ENCODE data around the gene TIMM13. TPM values are rescaled to one million over a fixed set of nuclear protein-coding genes. Genes with fewer than 3 reads are reported as not detected.

TIMM13 gene
- total RNA-seq, 2 donors from 2014 or later: 19.4 to 23.4 TPM

DNA sequence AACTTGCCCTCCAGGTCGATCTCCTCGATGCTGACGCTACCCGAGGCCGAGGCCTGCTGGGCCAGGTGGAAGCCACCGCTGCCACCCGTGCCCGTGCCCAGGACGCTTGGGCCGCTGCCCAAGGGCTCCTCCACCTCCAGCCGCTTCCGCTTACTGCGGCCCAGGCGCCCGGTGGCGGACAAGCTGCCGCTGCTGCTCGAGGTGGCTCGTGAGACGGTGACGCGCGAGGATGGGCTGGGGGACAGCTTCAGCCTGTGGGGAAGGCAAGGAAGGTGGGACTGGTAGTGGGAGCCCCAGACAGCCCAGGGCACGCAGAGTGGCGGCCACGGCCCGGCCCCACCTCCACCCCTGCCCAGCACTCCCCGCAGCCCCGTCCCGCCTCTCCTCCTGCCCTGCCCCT lies 6.5 kb upstream of the TIMM13 start:
- Histone ChIP-seq H3K9me3 (no peaks in the 10 kb centered on the region), H3K4me1 (ENCODE audit: control insufficient read depth in 1 of 2, low read depth in 2 of 2) (no peaks in the 10 kb centered on the region), H3K4me3 (no peak overlapping the region), H3K27me3 (replicated peaks; ENCODE audit: insufficient read depth) (no peaks in the 10 kb centered on the region), H3K36me3 (peaks cover 26% of the 10 kb centered on the region), H3K27ac (no peak overlapping the region)
- no peak for TF ChIP-seq CTCF (IDR thresholded peaks at IDR 0.05)
- ATAC-seq (ENCODE audit: insufficient number of reproducible peaks, low FRiP score, low read depth): no peak
- DNase-seq (ENCODE audit: low spot score): no peak

DNA sequence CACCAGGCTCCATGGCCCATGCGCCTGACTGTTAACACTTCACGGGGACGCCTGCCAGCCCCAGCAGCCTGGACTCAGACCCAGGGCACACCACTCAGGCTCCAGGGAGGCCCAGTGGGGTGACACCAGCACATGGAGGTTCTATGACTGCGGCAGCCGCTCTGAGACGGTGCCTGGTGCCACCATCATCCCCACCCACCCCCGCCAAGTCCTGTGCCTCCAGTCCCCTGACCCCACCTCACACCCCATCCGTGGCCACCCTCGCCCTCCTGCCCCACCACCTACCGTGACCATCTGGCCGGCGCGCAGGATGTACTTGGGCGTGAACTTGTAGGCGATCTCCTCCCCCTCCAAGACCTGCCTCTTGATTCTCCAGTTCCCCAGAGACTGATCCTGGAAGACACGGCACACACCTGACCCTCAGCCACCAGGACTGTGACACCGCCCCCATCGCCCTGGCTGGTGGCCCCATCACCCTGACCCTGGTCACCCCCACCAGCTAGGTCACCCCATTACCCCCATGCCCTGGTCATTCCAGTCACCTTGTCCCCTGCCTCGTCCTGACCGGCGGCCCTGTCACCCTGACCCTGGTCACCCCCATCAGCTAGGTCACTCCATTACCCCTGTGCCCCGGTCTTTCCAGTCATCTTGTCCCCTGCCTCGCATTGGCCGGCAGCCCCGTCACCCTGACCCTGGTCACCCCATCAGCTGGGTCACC lies 4.9 kb upstream of the TIMM13 start:
- H3K9me3 ChIP-seq: no peaks in the 10 kb centered on the region
- peaks cover 18% of the 10 kb centered on the region for H3K36me3 ChIP-seq
- ATAC-seq (ENCODE audit: insufficient number of reproducible peaks, low FRiP score, low read depth) (no peak), DNase-seq (ENCODE audit: low spot score) (no peak)
- no peaks in the 10 kb centered on the region for H3K27me3 ChIP-seq (replicated peaks; ENCODE audit: insufficient read depth)
- H3K4me3 ChIP-seq: no peak overlapping the region
- H3K4me1 ChIP-seq (ENCODE audit: control insufficient read depth in 1 of 2, low read depth in 2 of 2): peaks cover 0 to 9% of the 10 kb centered on the region in 2 donors
- no peak overlapping the region for H3K27ac ChIP-seq
- no peak for TF ChIP-seq CTCF (IDR thresholded peaks at IDR 0.05)

GRCh38 chr19:2431318-2432055 lies 4.1 kb upstream of the TIMM13 start:
- DNase-seq (ENCODE audit: low spot score): no peak
- no peak for TF ChIP-seq CTCF (IDR thresholded peaks at IDR 0.05)
- Histone ChIP-seq H3K4me1 (ENCODE audit: control insufficient read depth in 1 of 2, low read depth in 2 of 2) (peaks cover 3 to 15% of the 10 kb centered on the region in 2 donors), H3K27ac (no peak overlapping the region), H3K27me3 (replicated peaks; ENCODE audit: insufficient read depth) (no peaks in the 10 kb centered on the region), H3K9me3 (no peaks in the 10 kb centered on the region), H3K36me3 (peaks cover 18% of the 10 kb centered on the region), H3K4me3 (no peak overlapping the region)
- ATAC-seq (ENCODE audit: insufficient number of reproducible peaks, low FRiP score, low read depth): no peak

DNA sequence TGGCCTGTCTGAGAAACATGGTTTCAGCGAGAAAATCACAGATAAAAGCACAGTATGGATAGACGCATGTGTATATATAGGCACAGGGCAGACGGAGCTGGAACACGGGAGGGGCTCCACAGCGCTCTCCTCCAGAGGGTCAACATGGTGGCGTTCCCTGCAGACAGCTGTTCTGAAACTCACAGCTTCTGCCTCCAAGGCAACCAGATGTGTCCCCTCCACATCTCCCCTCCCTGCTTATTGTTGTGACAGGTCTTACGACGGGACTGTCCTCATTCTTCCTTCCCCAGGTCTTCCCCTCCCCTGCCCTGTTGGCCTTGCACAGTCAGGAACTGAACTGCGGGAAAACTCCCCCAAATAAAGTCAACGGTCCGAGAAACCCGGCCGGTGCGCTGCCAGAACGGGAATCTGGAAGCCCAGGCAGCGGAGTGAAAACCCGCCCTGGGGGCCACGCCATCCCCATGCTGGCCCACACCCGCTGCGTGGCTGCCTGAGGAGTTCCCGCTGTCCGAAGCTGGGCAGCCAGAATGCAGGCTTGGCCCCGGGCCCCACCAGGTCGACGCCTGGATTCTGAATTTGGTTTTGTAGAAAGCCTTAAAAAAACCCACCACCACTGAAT lies 2.6 kb upstream of the TIMM13 start:
- Histone ChIP-seq H3K27ac (no peak overlapping the region), H3K9me3 (no peaks in the 10 kb centered on the region), H3K36me3 (peaks cover 18% of the 10 kb centered on the region), H3K4me1 (ENCODE audit: control insufficient read depth in 1 of 2, low read depth in 2 of 2) (peaks cover 8 to 30% of the 10 kb centered on the region in 2 donors), H3K27me3 (replicated peaks; ENCODE audit: insufficient read depth) (no peaks in the 10 kb centered on the region), H3K4me3 (no peak overlapping the region)
- DNase-seq (ENCODE audit: low spot score): no peak
- no peak for TF ChIP-seq CTCF (IDR thresholded peaks at IDR 0.05)
- ATAC-seq (ENCODE audit: insufficient number of reproducible peaks, low FRiP score, low read depth): no peak

Data from thoracic aorta (tissue), 2 donors.